ENCODE results near the gene EHHADH. TPM values are rescaled to one million over a fixed set of nuclear protein-coding genes. Genes with fewer than 3 reads are reported as not detected.

EHHADH gene
- total and polyA plus RNA-seq, 8 donors, result 2.6 to 10.4 (median 6.8) TPM

- Histone ChIP-seq H3K4me1 (peaks cover 0 to 2% (median 0%) of the 10 kb centered on the region in 3 donors), H3K4me3 (no peak overlapping the region), H3K27ac (no peak overlapping the region), H3K9me3 (no peaks in the 10 kb centered on the region), H3K27me3 (no peaks in the 10 kb centered on the region), H3K36me3 (no peaks in the 10 kb centered on the region)
- no peak for ATAC-seq
- TF ChIP-seq CTCF (IDR thresholded peaks at IDR 0.05), result no peak
- DNase-seq, result no peak
- FAIRE-seq, result no peak
- intact Hi-C loops (cut with DNase I), result no loop called here
Observed at GRCh38 chr3:185221203-185221602, 32.6 kb downstream of the EHHADH start.

GRCh38 chr3:185216607-185216958, 37.3 kb downstream of the EHHADH start:
- FAIRE-seq (no peak), ATAC-seq (peak; percentile 92 to 98 (median 97)), DNase-seq (peak in 4 of 6 donors; percentile 16 to 31 (median 22))
- no peaks in the 10 kb centered on the region for H3K27me3 ChIP-seq
- no peaks in the 10 kb centered on the region for H3K9me3 ChIP-seq
- TF ChIP-seq CTCF (IDR thresholded peaks at IDR 0.05), result no peak
- H3K4me3 ChIP-seq, result peak overlapping the region in 2 of 4 donors; percentile 26 to 43
- H3K4me1 ChIP-seq, result peaks cover 0 to 2% (median 0%) of the 10 kb centered on the region in 3 donors
- 5 to 7% methylated on average over 3 of the region's 3 CpGs for WGBS, 2 donors
- peak overlapping the region in 3 of 4 donors; percentile 43 to 75 (median 73) for H3K27ac ChIP-seq
- H3K36me3 ChIP-seq, result no peaks in the 10 kb centered on the region
- intact Hi-C loops (cut with DNase I), result no loop called here

GRCh38 chr3:185215873-185216606, 37.8 kb downstream of the EHHADH start:
- no peak for DNase-seq
- Histone ChIP-seq H3K27me3 (no peaks in the 10 kb centered on the region), H3K9me3 (no peaks in the 10 kb centered on the region), H3K36me3 (no peaks in the 10 kb centered on the region), H3K27ac (peak overlapping the region in 3 of 4 donors; percentile 43 to 75 (median 73)), H3K4me3 (peak overlapping the region in 2 of 4 donors; percentile 26 to 43), H3K4me1 (peaks cover 0 to 2% (median 0%) of the 10 kb centered on the region in 3 donors)
- intact Hi-C loops (cut with DNase I), result no loop called here
- ATAC-seq, result peak; percentile 67 to 87 (median 82)
- WGBS, 2 donors, result 6 to 11% methylated on average over 6 of the region's 6 CpGs
- FAIRE-seq, result peak; percentile 97
- peak in 3 of 4 donors; percentile 33 to 37 (median 35) for TF ChIP-seq CTCF (IDR thresholded peaks at IDR 0.05)

- DNase-seq (no peak), FAIRE-seq (no peak), ATAC-seq (no peak)
- WGBS, 2 donors, result 96 to 97% methylated on average over 5 of the region's 5 CpGs
- no peaks in the 10 kb centered on the region for H3K9me3 ChIP-seq
- H3K4me3 ChIP-seq, result no peak overlapping the region
- peaks cover 0 to 2% (median 0%) of the 10 kb centered on the region in 3 donors for H3K4me1 ChIP-seq
- H3K36me3 ChIP-seq, result no peaks in the 10 kb centered on the region
- no peak for TF ChIP-seq CTCF (IDR thresholded peaks at IDR 0.05)
- no peak overlapping the region for H3K27ac ChIP-seq
- intact Hi-C loops (cut with DNase I), result no loop called here
- no peaks in the 10 kb centered on the region for H3K27me3 ChIP-seq
Observed at GRCh38 chr3:185212559-185212958, 41.3 kb downstream of the EHHADH start.

- no peak for TF ChIP-seq CTCF (IDR thresholded peaks at IDR 0.05)
- 88 to 93% methylated on average over 4 of the region's 4 CpGs for WGBS, 2 donors
- Histone ChIP-seq H3K36me3 (no peaks in the 10 kb centered on the region), H3K27me3 (no peaks in the 10 kb centered on the region), H3K9me3 (no peaks in the 10 kb centered on the region), H3K4me1 (peaks cover 0 to 2% (median 0%) of the 10 kb centered on the region in 3 donors), H3K27ac (no peak overlapping the region), H3K4me3 (no peak overlapping the region)
- FAIRE-seq (no peak), ATAC-seq (no peak), DNase-seq (no peak)
- intact Hi-C loops (cut with DNase I), result no loop called here
Observed at GRCh38 chr3:185212086-185212485, 41.8 kb downstream of the EHHADH start.
